Fibroblast of villous mesenchyme (primary cell): Measurements from ENCODE around the gene SUN2. TPM values are rescaled to one million over a fixed set of nuclear protein-coding genes. Genes with fewer than 3 reads are reported as not detected.

Experiments used
- DNase-seq: peaks from one replicate; pipeline ENCODE4 v3.0.0-alpha.2; 2010; ENCODE audit warnings: low read depth
- H3K4me3 ChIP-seq: 2 replicates; pipeline ENCODE4 v1.5.1; 2011; ENCODE audit warnings: low read depth, mild to moderate bottlenecking, low read length
- CTCF ChIP-seq: IDR thresholded peaks from 2 replicates; pipeline ENCODE4 v1.5.1; 2012; ENCODE audit warnings: low read depth, mild to moderate bottlenecking, low read length; ENCODE audit not compliant: insufficient read depth
- total RNA-seq: library from RNA; depleted of rRNA; stranded (reverse); fragments of >200 nt; gene quantifications from 2 replicates; pipeline ENCODE4 v1.2.3, GENCODE V29; 2012

The SUN2 gene
- total RNA-seq, 1 donor: 64.3 TPM

GRCh38 chr22:38699784-38700183, 56.0 kb downstream of the SUN2 start:
- H3K4me3 ChIP-seq: peak overlapping the region; percentile 80
- no peak for TF ChIP-seq CTCF
- peak; percentile 69 for DNase-seq

DNA sequence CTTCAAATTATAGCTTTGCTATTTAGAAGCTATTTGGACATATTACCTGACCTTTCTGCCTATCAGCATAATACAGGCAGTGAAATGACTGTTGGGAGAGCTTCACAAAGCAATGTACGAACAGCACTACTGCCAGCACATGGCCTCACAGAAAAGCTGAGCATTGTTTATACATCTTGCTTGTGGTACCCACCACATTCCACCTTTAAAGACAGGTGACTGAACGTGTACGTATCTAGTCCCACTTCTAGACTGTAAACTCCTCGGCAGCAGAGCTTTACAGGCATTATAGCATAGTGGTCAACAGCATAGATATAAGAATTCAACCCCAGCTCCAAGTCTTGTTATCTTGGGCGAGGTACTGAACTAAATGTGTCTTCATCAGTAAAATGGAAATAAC, 56.7 kb downstream of the SUN2 start:
- no peak for DNase-seq
- TF ChIP-seq CTCF: no peak
- H3K4me3 ChIP-seq: peak overlapping the region; percentile 80

- no peak for DNase-seq
- no peak for TF ChIP-seq CTCF
- peak overlapping the region; percentile 80 for H3K4me3 ChIP-seq
Observed at GRCh38 chr22:38698407-38699094, 57.2 kb downstream of the SUN2 start.

DNA sequence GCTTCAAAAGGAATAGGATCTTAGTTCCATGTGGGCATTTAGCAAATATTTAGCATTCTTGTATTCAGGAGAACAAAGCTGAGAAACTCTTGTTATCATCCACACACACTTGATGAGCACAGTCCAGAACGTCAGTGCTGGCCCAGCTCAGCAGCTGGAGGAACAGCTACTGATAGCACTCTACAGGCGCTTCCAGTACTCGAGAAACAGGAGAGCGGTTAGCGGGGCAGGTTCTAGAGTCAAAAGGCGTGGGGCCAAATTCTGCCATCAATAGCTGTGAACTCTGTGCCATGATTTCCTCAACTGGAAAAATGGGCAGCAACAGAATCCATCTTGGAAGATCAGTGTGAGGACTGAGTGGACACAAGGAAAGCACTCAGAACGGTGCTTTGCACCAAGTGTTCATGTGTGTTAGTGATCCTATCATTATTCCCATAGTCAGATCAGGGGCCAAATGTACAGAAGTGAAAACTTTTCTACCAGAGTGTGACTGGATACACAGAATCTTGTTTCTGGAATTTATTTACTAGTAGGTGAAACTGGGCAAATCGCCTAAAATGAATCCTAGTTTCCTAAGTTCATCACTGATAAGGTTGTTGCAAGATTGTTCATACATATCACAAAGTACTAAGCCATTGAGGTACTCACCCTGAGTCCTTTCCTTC, 58.2 kb downstream of the SUN2 start:
- peak; percentile 44 for DNase-seq

DNA sequence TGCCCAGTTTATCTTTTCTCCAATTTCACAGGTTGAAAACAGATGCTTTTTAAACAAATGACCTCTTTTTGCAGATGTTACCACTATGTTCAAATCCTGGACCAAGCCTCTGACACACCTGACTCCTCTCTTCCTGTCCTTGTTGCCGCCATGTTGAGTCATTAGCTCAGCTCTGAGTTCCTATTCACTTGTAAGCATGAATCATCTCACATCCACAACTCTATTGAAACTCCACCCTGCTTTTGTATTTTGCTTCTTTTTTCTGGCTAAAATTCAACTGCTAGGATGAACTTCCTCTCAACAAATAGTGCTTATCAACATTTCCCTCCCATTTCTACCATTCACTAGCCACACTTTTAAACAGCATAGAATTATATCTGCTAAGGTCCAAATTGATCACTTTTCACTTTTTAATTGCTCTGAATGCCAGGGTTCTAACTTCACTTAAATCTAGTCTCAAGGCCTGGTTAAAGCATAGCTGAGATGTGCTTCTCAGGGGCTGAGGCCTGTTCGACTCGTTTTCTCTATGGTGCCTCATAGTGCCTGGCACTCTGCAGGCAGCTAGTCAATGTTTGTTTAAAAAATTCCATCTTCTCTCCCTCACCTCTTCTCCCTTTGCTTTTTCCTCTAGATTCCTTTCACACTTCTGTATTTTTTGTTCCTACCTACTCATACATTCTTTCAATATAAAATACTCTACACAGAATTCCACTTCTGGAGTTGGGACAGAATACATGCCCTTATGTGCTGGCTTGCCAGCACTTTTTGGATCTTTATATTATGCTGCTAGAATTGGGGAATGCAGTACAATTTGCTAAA, 59.0 kb downstream of the SUN2 start:
- no peak for TF ChIP-seq CTCF
- H3K4me3 ChIP-seq: peak overlapping the region; percentile 18
- peak; percentile 68 for DNase-seq

More for the DNA sequence above, 58.2 kb downstream of the SUN2 start:
- no peak for TF ChIP-seq CTCF
- peak overlapping the region; percentile 18 for H3K4me3 ChIP-seq

- DNase-seq: peak; percentile 33
- TF ChIP-seq CTCF: no peak
- H3K4me3 ChIP-seq: no peak overlapping the region
Observed at GRCh38 chr22:38694940-38695339, 60.9 kb downstream of the SUN2 start.
